Stomach (tissue), 9 donors: Measurements from ENCODE around the gene NF1. TPM values are rescaled to one million over a fixed set of nuclear protein-coding genes. Genes with fewer than 3 reads are reported as not detected.

ENCODE experiments used
- DNase-seq, 2 donors: peaks; one replicate each; pipeline versions ENCODE4 v3.0.0 to v3.0.0-alpha.2; 2013 to 2019
- H3K27ac ChIP-seq, 5 donors: fragments of 200-600 bp in 4 of 5; sonication (generic) in 4 of 5; one replicate each; pipeline ENCODE4 v1.5.1; 2013 to 2019; ENCODE audit warnings: mild to moderate bottlenecking in 1 of 5, moderate library complexity in 1 of 5
- H3K27me3 ChIP-seq, 3 donors: fragments of 200-600 bp; sonication (generic); one replicate each; pipeline ENCODE4 v1.5.1; 2017 to 2019; ENCODE audit warnings: mixed run types in 1 of 3
- H3K36me3 ChIP-seq, 4 donors: fragments of 200-600 bp; sonication (generic); 1 replicate in 3 of 4; 2 replicates in 1 of 4; pipeline ENCODE4 v1.5.1; 2016 to 2019
- H3K4me1 ChIP-seq, 4 donors: fragments of 200-600 bp; sonication (generic); one replicate each; pipeline ENCODE4 v1.5.1; 2016 to 2019
- H3K4me3 ChIP-seq, 4 donors: fragments of 200-600 bp; sonication (generic) in 3 of 4; one replicate each; pipeline ENCODE4 v1.5.1; 2016 to 2019; ENCODE audit warnings: mild to moderate bottlenecking in 1 of 4
- H3K9me3 ChIP-seq, 4 donors: fragments of 200-600 bp; sonication (generic); one replicate each; pipeline ENCODE4 v1.5.1; 2016 to 2019
- EP300 ChIP-seq: sonication (generic); formaldehyde crosslinking; IDR thresholded peaks from one replicate; pipeline ENCODE4 v1.6.1; 2017; ENCODE audit warnings: antibody characterized with exemption
- POLR2A ChIP-seq, 4 donors: fragments of 450-650 bp; IDR thresholded peaks; one replicate each; pipeline ENCODE4 v1.6.1; 2016; ENCODE audit warnings: antibody characterized with exemption in 4 of 4, control low read depth in 2 of 4, mild to moderate bottlenecking in 1 of 4, moderate library complexity in 1 of 4
- POLR2AphosphoS5 ChIP-seq, 3 donors: sonication (generic); formaldehyde crosslinking; IDR thresholded peaks; one replicate each; pipeline ENCODE4 v1.6.1; 2016; ENCODE audit warnings: antibody characterized with exemption in 3 of 3
- WGBS, 5 donors: extraction: QIAGEN DNeasy Blood & Tissue Kit in 3 of 5; methylation state at CpG; one replicate each; pipeline versions ENCODE4 v1.1.5 to v1.1.7; 2013 to 2018; 5-methylcytosine and 5-hydroxymethylcytosine counted together
- intact Hi-C: fragments of 100-400 bp; cut with DNase I; formaldehyde crosslinking; loops from one replicate; pipeline ENCODE4 v1.15.1; 2023; ENCODE audit warnings: low total_unique reads
- polyA plus RNA-seq, 3 donors: library from polyadenylated mRNA; stranded (reverse); fragments of 200-250 nt; gene quantifications; one replicate each; pipeline ENCODE4 v1.2.3, GENCODE V29; 2013
- total RNA-seq, 5 donors: library from RNA; depleted of rRNA; stranded (reverse); fragments of >200 nt; gene quantifications; one replicate each; pipeline versions ENCODE4 v1.1.0 to v1.2.3, GENCODE V29; 2014 to 2016
- TF ChIP-seq, protein P1 (sequence below), 7 experiments: fragments of 450-650 bp in 4 of 7; fragments of 200-600 bp in 3 of 7; sonication (generic) in 3 of 7; IDR thresholded peaks; one replicate each; pipeline ENCODE4 v1.5.1; 2016 to 2019; ENCODE audit warnings: antibody characterized with exemption in 7 of 7, control low read depth in 2 of 7, mild to moderate bottlenecking in 1 of 7
- donor health status: healthy with polysubstance abuse.
- donor health status: Bipolar disorder and iron deficiency.
- donor health status: healthy.

NF1 gene
- total and polyA plus RNA-seq, 8 donors: 5.2 to 108 (median 50.5) TPM

DNA sequence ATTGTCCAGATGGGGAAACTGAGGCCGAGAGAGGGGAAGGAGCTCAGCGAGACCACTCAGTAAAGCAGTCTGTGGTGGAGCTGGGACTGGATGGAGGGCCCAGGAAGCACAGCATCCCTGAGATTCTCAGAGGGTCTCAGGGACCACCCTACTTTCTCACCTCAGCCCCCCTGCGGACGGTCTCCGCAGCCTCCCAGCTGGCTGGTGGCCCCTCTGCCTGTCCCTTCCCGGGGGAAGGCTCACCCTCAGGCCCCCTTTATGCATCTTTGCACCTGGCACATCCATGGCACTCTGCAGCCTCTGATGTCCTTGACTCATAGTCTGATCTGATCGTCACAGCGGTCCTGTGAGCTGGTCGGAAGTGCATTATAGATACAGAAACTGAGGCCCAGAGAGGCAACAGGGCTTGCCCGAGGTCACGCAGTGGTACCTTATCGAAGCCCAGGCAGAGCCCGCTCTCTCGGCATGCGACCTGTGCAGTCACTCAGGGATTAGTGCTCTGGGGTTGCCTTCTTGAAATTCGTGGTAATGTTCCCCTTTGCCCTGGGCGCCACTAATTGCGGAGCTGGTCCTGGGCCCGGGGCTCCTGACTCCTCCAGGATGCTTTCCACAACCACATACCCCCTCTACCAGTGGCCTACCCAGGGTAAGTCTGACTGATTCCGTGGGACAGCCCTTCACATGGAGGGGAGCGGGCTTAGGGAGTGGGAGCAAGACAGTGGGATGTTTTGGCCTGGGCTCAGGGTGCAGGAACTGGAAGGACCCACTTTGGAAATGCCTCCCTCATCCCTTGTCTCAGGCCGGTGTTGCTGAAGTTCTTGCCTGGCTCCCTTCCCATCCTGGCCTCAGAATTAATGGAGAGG, 321.1 kb downstream of the NF1 start:
- no peak for TF ChIP-seq POLR2AphosphoS5 (IDR thresholded peaks at IDR 0.05)
- TF ChIP-seq POLR2A (IDR thresholded peaks at IDR 0.05): no peak
- TF ChIP-seq, protein P1, sequence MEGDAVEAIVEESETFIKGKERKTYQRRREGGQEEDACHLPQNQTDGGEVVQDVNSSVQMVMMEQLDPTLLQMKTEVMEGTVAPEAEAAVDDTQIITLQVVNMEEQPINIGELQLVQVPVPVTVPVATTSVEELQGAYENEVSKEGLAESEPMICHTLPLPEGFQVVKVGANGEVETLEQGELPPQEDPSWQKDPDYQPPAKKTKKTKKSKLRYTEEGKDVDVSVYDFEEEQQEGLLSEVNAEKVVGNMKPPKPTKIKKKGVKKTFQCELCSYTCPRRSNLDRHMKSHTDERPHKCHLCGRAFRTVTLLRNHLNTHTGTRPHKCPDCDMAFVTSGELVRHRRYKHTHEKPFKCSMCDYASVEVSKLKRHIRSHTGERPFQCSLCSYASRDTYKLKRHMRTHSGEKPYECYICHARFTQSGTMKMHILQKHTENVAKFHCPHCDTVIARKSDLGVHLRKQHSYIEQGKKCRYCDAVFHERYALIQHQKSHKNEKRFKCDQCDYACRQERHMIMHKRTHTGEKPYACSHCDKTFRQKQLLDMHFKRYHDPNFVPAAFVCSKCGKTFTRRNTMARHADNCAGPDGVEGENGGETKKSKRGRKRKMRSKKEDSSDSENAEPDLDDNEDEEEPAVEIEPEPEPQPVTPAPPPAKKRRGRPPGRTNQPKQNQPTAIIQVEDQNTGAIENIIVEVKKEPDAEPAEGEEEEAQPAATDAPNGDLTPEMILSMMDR (IDR thresholded peaks at IDR 0.05): no peak
- TF ChIP-seq EP300: no peak
- Histone ChIP-seq H3K36me3 (no peaks in the 10 kb centered on the region), H3K4me3 (no peak overlapping the region), H3K9me3 (no peaks in the 10 kb centered on the region), H3K27me3 (peaks cover 0 to 19% (median 0%) of the 10 kb centered on the region in 3 donors), H3K27ac (no peak overlapping the region), H3K4me1 (peaks cover 0 to 9% (median 0%) of the 10 kb centered on the region in 4 donors)
- WGBS, 5 donors: 82 to 86% (median 84%) methylated on average over 12 to 22 of the region's 22 CpGs
- intact Hi-C loops: no loop called here
- no peak for DNase-seq

GRCh38 chr17:31416503-31416923, 321.7 kb downstream of the NF1 start:
- Histone ChIP-seq H3K4me1 (peaks cover 0 to 9% (median 0%) of the 10 kb centered on the region in 4 donors), H3K36me3 (no peaks in the 10 kb centered on the region), H3K27me3 (peaks cover 0 to 23% (median 0%) of the 10 kb centered on the region in 3 donors), H3K9me3 (no peaks in the 10 kb centered on the region), H3K27ac (no peak overlapping the region), H3K4me3 (no peak overlapping the region)
- no peak for TF ChIP-seq POLR2A (IDR thresholded peaks at IDR 0.05)
- TF ChIP-seq, protein P1 (IDR thresholded peaks at IDR 0.05): no peak
- TF ChIP-seq POLR2AphosphoS5 (IDR thresholded peaks at IDR 0.05): no peak
- TF ChIP-seq EP300: no peak
- intact Hi-C loops: no loop called here
- 50 to 57% (median 54%) methylated on average over 5 to 10 of the region's 10 CpGs for WGBS, 5 donors
- DNase-seq: peak in 1 of 2 donors; percentile 58

- H3K4me3 ChIP-seq: no peak overlapping the region
- WGBS, 5 donors: 74 to 84% (median 82%) methylated on average over 10 of the region's 10 CpGs
- H3K9me3 ChIP-seq: no peaks in the 10 kb centered on the region
- peaks cover 0 to 28% (median 0%) of the 10 kb centered on the region in 3 donors for H3K27me3 ChIP-seq
- H3K4me1 ChIP-seq: peaks cover 0 to 9% (median 0%) of the 10 kb centered on the region in 4 donors
- DNase-seq: no peak
- H3K27ac ChIP-seq: no peak overlapping the region
- intact Hi-C loops: no loop called here
- TF ChIP-seq, protein P1 (IDR thresholded peaks at IDR 0.05): no peak
- no peak for TF ChIP-seq POLR2AphosphoS5 (IDR thresholded peaks at IDR 0.05)
- TF ChIP-seq POLR2A (IDR thresholded peaks at IDR 0.05): no peak
- no peak for TF ChIP-seq EP300
- H3K36me3 ChIP-seq: no peaks in the 10 kb centered on the region
Measured at GRCh38 chr17:31417051-31417792, 322.4 kb downstream of the NF1 start.

- Histone ChIP-seq H3K36me3 (no peaks in the 10 kb centered on the region), H3K4me1 (peaks cover 0 to 9% (median 0%) of the 10 kb centered on the region in 4 donors), H3K27ac (no peak overlapping the region), H3K27me3 (peaks cover 0 to 28% (median 0%) of the 10 kb centered on the region in 3 donors), H3K9me3 (peaks cover 0 to 4% (median 0%) of the 10 kb centered on the region in 4 donors), H3K4me3 (no peak overlapping the region)
- TF ChIP-seq, protein P1 (IDR thresholded peaks at IDR 0.05): no peak
- TF ChIP-seq POLR2AphosphoS5 (IDR thresholded peaks at IDR 0.05): no peak
- TF ChIP-seq POLR2A (IDR thresholded peaks at IDR 0.05): no peak
- no peak for TF ChIP-seq EP300
- DNase-seq: no peak
- intact Hi-C loops: no loop called here
- 30 to 46% (median 40%) methylated on average over 6 of the region's 6 CpGs for WGBS, 5 donors
Measured at GRCh38 chr17:31418773-31419350, 324.1 kb downstream of the NF1 start.
